Osteoblast (primary cell): ENCODE data around the gene AGAP3. TPM values are rescaled to one million over a fixed set of nuclear protein-coding genes. Genes with fewer than 3 reads are reported as not detected.

ENCODE experiments used
- DNase-seq: peaks from one replicate; pipeline ENCODE4 v3.0.0; 2011; ENCODE audit warnings: low spot score, mixed read lengths; ENCODE audit not compliant: insufficient read length; ENCODE audit errors: missing footprints
- H2AFZ ChIP-seq: 2 replicates; pipeline ENCODE4 v1.6.0; 2011; ENCODE audit warnings: mild to moderate bottlenecking, low read length
- H3K27ac ChIP-seq: 2 replicates; pipeline ENCODE4 v1.5.1; 2011; ENCODE audit warnings: mild to moderate bottlenecking, low read depth, low read length, moderate library complexity
- H3K27me3 ChIP-seq: 2 replicates; pipeline ENCODE4 v1.6.0; 2012; ENCODE audit warnings: mild to moderate bottlenecking, control low read depth, inconsistent platforms, low read length, moderate library complexity; ENCODE audit not compliant: insufficient read depth
- H3K36me3 ChIP-seq: 2 replicates; pipeline ENCODE4 v1.5.1; 2011; ENCODE audit warnings: mild to moderate bottlenecking, low read length, control low read depth, moderate library complexity; ENCODE audit not compliant: insufficient read depth
- H3K4me1 ChIP-seq: 2 replicates; pipeline ENCODE4 v1.5.1; 2011; ENCODE audit warnings: mild to moderate bottlenecking, low read length, control low read depth, moderate library complexity; ENCODE audit not compliant: insufficient read depth
- H3K4me2 ChIP-seq: 2 replicates; pipeline ENCODE4 v1.6.0; 2011; ENCODE audit warnings: mild to moderate bottlenecking, low read length; ENCODE audit not compliant: insufficient read depth
- H3K4me3 ChIP-seq: fragments of 200-600 bp; sonication (generic); 3 replicates; pipeline ENCODE4 v1.5.1; 2012; ENCODE audit warnings: mild to moderate bottlenecking, low read length, inconsistent platforms; ENCODE audit not compliant: insufficient read depth
- H3K79me2 ChIP-seq: 2 replicates; pipeline ENCODE4 v1.6.0; 2012; ENCODE audit warnings: mild to moderate bottlenecking, low read length, control low read depth, inconsistent platforms; ENCODE audit not compliant: insufficient read depth
- H3K9me3 ChIP-seq: 2 replicates; pipeline ENCODE4 v1.5.1; 2011; ENCODE audit warnings: low read depth, low read length, control low read depth
- H4K20me1 ChIP-seq: 2 replicates; pipeline ENCODE4 v1.6.0; 2012; ENCODE audit warnings: mild to moderate bottlenecking, low read length, control low read depth; ENCODE audit not compliant: insufficient read depth
- CTCF ChIP-seq: IDR thresholded peaks from 2 replicates; pipeline ENCODE4 v1.5.1; 2011; ENCODE audit warnings: mild to moderate bottlenecking, low read depth, low read length, moderate library complexity; ENCODE audit errors: extremely low read depth
- total RNA-seq: library from RNA; depleted of rRNA; stranded (reverse); fragments of >200 nt; gene quantifications from 2 replicates; pipeline ENCODE4 v1.2.3, GENCODE V29; 2012

The AGAP3 gene
- total RNA-seq, 1 donor, result 39.8 TPM

- Histone ChIP-seq H3K4me2 (no peak overlapping the region), H3K4me3 (no peak overlapping the region), H3K79me2 (no peaks in the 10 kb centered on the region), H3K36me3 (peaks cover 20% of the 10 kb centered on the region), H4K20me1 (no peaks in the 10 kb centered on the region), H3K9me3 (no peaks in the 10 kb centered on the region), H3K27me3 (peaks cover 29% of the 10 kb centered on the region), H3K27ac (no peak overlapping the region), H3K4me1 (no peaks in the 10 kb centered on the region), H2AFZ (no peak overlapping the region)
- DNase-seq, result no peak
- TF ChIP-seq CTCF, result no peak
Measured at GRCh38 chr7:151146761-151147160, 60.5 kb downstream of the AGAP3 start.

- Histone ChIP-seq H3K27ac (no peak overlapping the region), H3K27me3 (peaks cover 44% of the 10 kb centered on the region), H3K36me3 (peaks cover 8% of the 10 kb centered on the region), H3K9me3 (no peaks in the 10 kb centered on the region), H3K4me1 (no peaks in the 10 kb centered on the region), H2AFZ (no peak overlapping the region), H4K20me1 (no peaks in the 10 kb centered on the region), H3K79me2 (no peaks in the 10 kb centered on the region), H3K4me3 (no peak overlapping the region), H3K4me2 (no peak overlapping the region)
- DNase-seq, result no peak
- TF ChIP-seq CTCF, result no peak
Measured at GRCh38 chr7:151148319-151149259, 62.3 kb downstream of the AGAP3 start.

DNA sequence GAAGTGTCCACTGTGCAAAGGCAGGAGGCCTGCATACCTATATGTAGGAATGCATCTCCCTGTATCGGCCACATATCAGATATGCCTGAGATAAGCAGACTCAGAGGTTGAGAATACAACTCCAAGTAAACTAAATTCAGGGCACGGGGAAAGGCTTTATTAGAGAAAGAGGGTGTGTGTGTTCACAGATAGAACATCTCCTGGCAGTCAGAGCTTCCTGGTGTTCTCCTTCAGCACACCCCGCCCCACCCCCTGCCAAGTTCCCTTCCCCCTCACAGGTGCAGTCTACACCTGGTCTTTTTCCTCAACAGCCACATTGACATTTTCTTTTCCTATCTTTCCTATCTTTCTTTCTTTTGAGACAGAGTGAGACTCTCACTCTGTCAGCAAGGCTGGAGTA is 64.1 kb downstream of the AGAP3 start:
- no peak overlapping the region for H2AFZ ChIP-seq
- H3K4me1 ChIP-seq, result no peaks in the 10 kb centered on the region
- H3K9me3 ChIP-seq, result no peaks in the 10 kb centered on the region
- TF ChIP-seq CTCF, result no peak
- peaks cover 53% of the 10 kb centered on the region for H3K27me3 ChIP-seq
- H3K4me3 ChIP-seq, result no peak overlapping the region
- no peak overlapping the region for H3K4me2 ChIP-seq
- no peaks in the 10 kb centered on the region for H3K36me3 ChIP-seq
- no peaks in the 10 kb centered on the region for H4K20me1 ChIP-seq
- no peak for DNase-seq
- no peak overlapping the region for H3K27ac ChIP-seq
- no peaks in the 10 kb centered on the region for H3K79me2 ChIP-seq
